Stimulated activated CD8-positive, alpha-beta memory T cell treated with anti-CD3 and anti-CD28 coated beads, Interleukin-4, amount 100 ng/mL, for 24 hours (primary cell): ENCODE results near the gene TES.
"Not testable (repeated sequence)": the region's sequence is repeated elsewhere in the genome, so short reads cannot be mapped to it uniquely, and the experiment has no call there.

Experiments used
- DNase-seq: peaks from one replicate; pipeline ENCODE4 v3.0.0-alpha.2; 2020; ENCODE audit warnings: low read depth

The TES gene

GRCh38 chr7:116210345-116211005 is at the start of gene TES:
TES (plus strand) TSS chr7:116210539; CDS start chr7:116210708, 169 bp downstream.
- peak; percentile 53 for DNase-seq

DNA sequence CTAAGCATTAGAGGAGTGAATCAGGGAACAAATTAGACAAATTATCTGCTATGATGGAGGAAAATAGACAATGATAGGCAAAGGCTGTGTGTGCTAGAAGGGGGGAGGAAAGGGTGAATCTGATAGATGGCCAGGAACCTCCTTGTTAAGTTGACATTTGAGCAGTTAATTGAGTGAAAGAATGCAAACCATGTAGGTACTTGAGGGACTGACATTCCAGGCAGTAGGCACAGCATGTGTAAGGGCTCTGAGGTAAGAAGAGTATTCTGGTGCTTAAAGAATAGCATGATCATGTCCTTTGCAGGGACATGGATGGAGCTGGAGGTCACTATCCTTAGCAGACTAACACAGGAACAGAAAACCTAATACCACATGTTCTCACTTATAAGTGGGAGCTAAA is 48.6 kb upstream of the TES start:
- no peak for DNase-seq

- no peak for DNase-seq
Observed at GRCh38 chr7:116162254-116162653, 48.1 kb upstream of the TES start.

DNA sequence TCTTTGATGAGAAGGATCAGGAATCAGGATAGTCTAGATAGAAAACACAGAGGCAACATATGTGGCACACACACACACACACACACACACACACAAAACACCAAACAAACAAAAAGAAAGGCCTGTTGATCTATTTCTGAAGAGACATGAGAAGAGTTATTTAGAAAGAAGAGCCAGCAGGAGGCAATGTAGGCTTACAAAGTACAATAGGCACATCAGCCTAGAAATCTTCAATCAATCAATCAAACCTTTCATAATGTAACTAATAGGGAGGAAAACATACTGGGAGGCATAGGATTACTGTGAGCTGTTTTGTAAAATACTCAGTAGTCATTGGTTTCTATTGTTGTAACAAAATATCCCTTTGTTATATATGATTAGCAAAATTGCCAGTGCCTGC is 47.3 kb upstream of the TES start:
- DNase-seq = no peak

- no peak for DNase-seq
Observed at GRCh38 chr7:116164552-116165306, 45.6 kb upstream of the TES start.

DNA sequence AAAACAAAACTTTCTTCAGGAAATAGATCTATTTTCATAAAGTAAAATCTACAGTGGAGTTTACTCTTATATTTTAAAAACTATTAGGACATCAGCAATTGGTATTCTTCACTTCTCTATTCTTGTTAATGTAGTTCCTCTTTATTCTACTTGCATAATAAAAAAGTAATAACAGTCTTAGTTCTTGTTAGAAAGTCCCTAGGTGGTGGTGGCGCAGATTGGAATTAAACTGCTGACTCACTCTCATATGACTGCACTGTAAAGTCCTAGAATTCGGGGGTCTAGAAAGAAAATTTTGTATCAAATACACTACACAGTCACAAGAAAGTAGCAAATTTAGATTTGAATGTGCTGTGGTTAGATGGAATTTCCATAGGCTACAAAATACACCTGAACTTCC is 44.6 kb upstream of the TES start:
- DNase-seq = no peak

GRCh38 chr7:116166156-116166555 is 44.2 kb upstream of the TES start:
- DNase-seq = no peak

- no peak for DNase-seq
Observed at GRCh38 chr7:116167177-116167576, 43.2 kb upstream of the TES start.

- no peak for DNase-seq
Observed at GRCh38 chr7:116169060-116169459, 41.3 kb upstream of the TES start.

DNA sequence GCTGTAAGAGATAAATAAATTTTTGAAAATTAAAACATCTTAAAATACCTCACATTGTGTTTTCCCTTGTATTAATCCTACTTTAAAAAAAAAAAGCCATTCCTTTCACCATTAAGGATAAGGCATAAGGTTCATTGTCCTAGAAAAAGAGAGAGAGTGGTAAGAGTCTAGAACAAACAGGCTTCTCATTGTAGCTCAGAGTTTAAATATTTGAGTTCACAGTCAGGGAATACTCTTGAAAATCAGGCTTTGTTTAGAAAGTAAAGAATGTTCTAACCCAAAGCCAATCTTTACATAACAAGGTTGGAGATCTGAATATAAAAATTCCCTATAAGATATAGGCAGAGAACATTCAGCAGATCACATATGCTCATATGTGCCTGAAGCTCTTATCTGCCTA is 40.2 kb upstream of the TES start:
- DNase-seq = no peak

DNA sequence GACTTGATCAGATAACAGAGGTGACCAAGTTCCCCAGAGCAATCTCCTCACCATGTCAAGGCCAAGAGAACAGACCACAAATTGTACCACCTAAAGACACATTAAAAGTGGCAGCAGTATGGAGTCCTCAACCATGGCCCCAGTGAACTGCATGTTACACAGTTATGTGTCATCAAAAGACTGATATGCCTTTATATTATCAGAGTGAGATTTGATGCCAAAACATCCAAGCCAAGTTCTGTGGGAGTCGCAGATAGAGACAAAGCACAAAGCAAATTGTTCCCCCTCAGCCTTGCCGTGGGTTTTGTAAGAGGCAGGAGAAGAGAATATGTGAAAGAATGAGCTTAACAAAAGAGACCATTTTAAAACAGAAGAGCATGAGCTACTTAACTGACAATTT is 39.2 kb upstream of the TES start:
- DNase-seq = no peak

GRCh38 chr7:116172353-116172752 is 38.0 kb upstream of the TES start:
- DNase-seq = no peak

- DNase-seq = no peak
Observed at GRCh38 chr7:116173051-116174028, 37.0 kb upstream of the TES start.

GRCh38 chr7:116175095-116175494 is 35.2 kb upstream of the TES start:
- DNase-seq = not testable (repeated sequence)

- DNase-seq = no peak
Observed at GRCh38 chr7:116176226-116176625, 34.1 kb upstream of the TES start.

DNA sequence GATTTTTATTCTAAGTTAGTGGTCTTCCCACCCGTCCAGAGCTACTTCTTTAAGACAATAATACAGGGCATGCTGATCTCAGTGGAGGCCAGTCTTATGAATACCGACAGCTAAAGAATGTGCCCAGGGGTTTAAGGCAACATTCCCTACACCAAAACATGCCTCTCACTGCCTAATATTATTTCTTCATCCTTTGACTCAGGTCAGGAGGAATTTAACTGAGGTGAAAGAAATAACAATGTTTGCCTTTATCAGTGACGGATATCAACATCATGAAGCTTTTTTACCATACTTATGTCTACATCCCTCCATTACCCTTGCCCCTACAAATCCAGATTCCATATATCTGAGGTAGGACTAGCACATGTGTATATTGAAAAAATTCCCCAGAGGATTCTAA is 33.3 kb upstream of the TES start:
- DNase-seq = no peak

DNA sequence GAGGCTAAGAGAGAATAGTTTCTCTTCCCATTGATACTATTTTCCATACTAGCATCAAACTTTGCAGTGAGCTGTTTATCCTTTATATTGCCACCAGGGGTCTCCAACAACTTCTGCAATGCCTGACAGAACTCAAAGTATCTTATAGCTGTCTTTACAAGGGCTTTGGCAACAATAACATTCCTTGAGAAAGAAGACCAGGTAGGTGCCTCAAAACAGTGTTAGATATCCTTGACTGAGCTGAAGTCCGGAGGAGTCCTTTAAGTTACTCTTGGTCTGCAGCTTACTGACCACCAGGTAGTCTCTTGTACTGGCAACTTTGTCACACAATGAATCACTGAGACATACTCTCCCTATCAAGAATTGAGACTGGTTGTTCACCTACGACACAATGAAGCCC is 30.0 kb upstream of the TES start:
- DNase-seq = no peak

- no peak for DNase-seq
Observed at GRCh38 chr7:116182023-116182422, 28.3 kb upstream of the TES start.

DNA sequence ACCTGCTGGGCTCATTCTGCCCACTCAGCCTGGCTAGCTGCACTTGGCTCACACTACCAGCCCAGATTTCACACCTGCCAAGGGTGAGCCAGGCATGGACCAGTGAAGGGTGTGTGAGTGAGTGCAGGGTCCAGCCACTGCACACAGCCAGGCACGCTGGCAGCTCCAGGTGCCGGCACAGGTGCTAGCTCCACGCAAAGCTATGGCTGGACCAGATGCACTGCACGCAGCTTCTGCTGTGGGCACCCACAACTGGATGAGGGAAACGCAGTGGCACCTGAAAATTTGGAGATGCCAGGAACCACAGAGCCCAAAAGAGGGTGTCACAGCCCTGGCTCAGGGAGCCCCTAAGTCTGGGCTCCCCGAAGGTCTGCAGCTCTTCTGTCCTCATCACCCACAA is 24.9 kb upstream of the TES start:
- DNase-seq = no peak

DNA sequence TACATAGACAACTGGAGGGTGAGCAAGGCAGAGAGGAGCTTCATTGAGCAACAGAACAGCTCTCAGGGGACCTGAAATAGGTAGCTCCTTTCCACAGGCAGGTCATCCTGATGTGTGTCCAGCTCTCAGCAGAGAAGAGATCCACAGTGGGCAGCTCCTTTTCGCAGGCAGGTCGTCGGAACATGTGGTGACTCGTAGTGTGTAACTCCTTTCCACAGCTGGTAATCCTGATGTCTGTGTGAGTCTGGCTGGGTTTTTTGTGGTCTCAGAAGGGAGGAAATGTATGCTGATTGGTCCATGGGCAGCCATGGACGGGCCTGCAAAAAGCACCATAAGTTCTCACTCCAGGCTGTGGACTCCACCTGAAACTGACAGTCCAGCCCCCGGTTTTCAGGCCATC is 24.4 kb upstream of the TES start:
- DNase-seq = no peak

DNA sequence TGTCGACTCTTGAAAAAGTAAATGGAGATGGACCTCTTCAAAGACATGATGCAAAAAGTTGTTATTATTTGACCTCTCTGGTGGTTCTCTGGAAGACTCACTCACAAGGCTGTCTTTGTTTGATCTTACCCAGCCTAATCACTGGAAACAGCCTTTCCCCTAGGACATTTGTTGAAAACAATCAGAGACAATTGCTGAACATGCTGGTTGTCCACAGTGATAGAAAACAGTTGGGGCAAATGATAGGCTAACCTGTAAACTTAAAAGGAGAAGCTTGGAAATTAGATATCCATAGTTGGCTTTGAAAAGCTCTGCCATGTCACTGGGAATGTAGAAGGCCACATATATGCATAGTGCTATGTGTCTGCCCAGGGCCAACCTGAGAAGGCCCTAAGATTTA is 22.9 kb upstream of the TES start:
- DNase-seq = no peak

GRCh38 chr7:116193329-116194087 is 16.8 kb upstream of the TES start:
- DNase-seq = no peak
